ENCODE measurements around the gene SERGEF. TPM values are rescaled to one million over a fixed set of nuclear protein-coding genes. Genes with fewer than 3 reads are reported as not detected.

Gene SERGEF
- total and polyA plus RNA-seq, 2 of the 13 experiments (the other 11 are each of a cell fraction or from before 2014, with no cell fraction given) = 54.5 to 114 TPM

- ChIA-PET POLR2A (no interaction called here), CTCF (ENCODE audit: low intra/inter-chr PET ratio, low total read pairs) (no interaction called here)
- Histone ChIP-seq H3K4me1 (ENCODE audit: insufficient read depth, low read length) (no peaks in the 10 kb centered on the region), H3K27ac (ENCODE audit: extremely low read length, insufficient read depth, low read length) (no peak overlapping the region), H3K27me3 (ENCODE audit: control insufficient read depth in 1 of 2, insufficient read depth in 2 of 2, low read length in 2 of 2) (no peaks in the 10 kb centered on the region), H3K4me3 (replicated peaks in 1 of 3; ENCODE audit: insufficient read depth in 1 of 3, low read depth in 2 of 3, low read length in 3 of 3) (no peak overlapping the region), H3K36me3 (replicated peaks in 1 of 2; ENCODE audit: control insufficient read depth in 1 of 2, insufficient read depth in 2 of 2, low read length in 2 of 2) (peaks cover 0 to 13% of the 10 kb centered on the region in 2 experiments; a peak in 3 of 5 replicates), H3K9me3 (ENCODE audit: low read length) (no peaks in the 10 kb centered on the region), H4K20me1 (ENCODE audit: insufficient read depth, low read length) (no peaks in the 10 kb centered on the region), H3K4me2 (ENCODE audit: low read depth, low read length) (no peak overlapping the region), H2AFZ (ENCODE audit: low read length) (no peak overlapping the region), H3K9ac (ENCODE audit: insufficient read depth, low read depth, low read length) (no peak overlapping the region), H3K79me2 (ENCODE audit: insufficient read depth, low read length) (no peaks in the 10 kb centered on the region)
- FAIRE-seq = no peak
- ATAC-seq = no peak
- intact Hi-C loops (cut with micrococcal nuclease; ENCODE audit: unreplicated experiment) = no loop called here
- in situ Hi-C loops (cut with HindIII; ENCODE audit: extremely low pct_ligation_motif_present, low pct_unique_long_range_greater_than_20kb) = no loop called here
- no TSS peak for BruUV-seq (replicated peaks)
- 96% methylated on average over 2 of the region's 2 CpGs for WGBS (ENCODE audit: low lambda C conversion rate)
- TF ChIP-seq ZFP36L1 (CRISPR knock-in tag; IDR thresholded peaks at IDR 0.05) = no peak
- no peak for TF ChIP-seq TOE1 (CRISPR knock-in tag; IDR thresholded peaks at IDR 0.05)
- no peak for TF ChIP-seq PREB (CRISPR knock-in tag; IDR thresholded peaks at IDR 0.05)
- TF ChIP-seq ZNF496 (CRISPR knock-in tag; IDR thresholded peaks at IDR 0.05; ENCODE audit: insufficient replicate concordance) = no peak
- TF ChIP-seq ZNF709 (CRISPR knock-in tag; IDR thresholded peaks at IDR 0.05) = no peak
- TF ChIP-seq ZNF639 (CRISPR knock-in tag; conservative IDR thresholded peaks at IDR 0.05) = no peak
- TF ChIP-seq ZNF10 (CRISPR knock-in tag; IDR thresholded peaks at IDR 0.05; ENCODE audit: borderline replicate concordance, low read depth) = no peak
- TF ChIP-seq, protein P1, sequence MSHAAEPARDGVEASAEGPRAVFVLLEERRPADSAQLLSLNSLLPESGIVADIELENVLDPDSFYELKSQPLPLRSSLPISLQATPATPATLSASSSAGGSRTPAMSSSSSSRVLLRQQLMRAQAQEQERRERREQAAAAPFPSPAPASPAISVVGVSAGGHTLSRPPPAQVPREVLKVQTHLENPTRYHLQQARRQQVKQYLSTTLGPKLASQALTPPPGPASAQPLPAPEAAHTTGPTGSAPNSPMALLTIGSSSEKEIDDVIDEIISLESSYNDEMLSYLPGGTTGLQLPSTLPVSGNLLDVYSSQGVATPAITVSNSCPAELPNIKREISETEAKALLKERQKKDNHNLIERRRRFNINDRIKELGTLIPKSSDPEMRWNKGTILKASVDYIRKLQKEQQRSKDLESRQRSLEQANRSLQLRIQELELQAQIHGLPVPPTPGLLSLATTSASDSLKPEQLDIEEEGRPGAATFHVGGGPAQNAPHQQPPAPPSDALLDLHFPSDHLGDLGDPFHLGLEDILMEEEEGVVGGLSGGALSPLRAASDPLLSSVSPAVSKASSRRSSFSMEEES (CRISPR knock-in tag; IDR thresholded peaks at IDR 0.05) = no peak
- TF ChIP-seq MTA1 (CRISPR knock-in tag; IDR thresholded peaks at IDR 0.05; ENCODE audit: borderline replicate concordance) = no peak
- TF ChIP-seq ZNF326 (CRISPR knock-in tag; IDR thresholded peaks at IDR 0.05; ENCODE audit: borderline replicate concordance) = no peak
- no peak for TF ChIP-seq BATF2 (CRISPR knock-in tag; IDR thresholded peaks at IDR 0.05)
- TF ChIP-seq ZNF841 (CRISPR knock-in tag; IDR thresholded peaks at IDR 0.05; ENCODE audit: borderline replicate concordance) = no peak
- TF ChIP-seq ZBTB21 (CRISPR knock-in tag; IDR thresholded peaks at IDR 0.05) = no peak
- TF ChIP-seq JUND (CRISPR knock-in tag; IDR thresholded peaks at IDR 0.05) = no peak
- no peak for DNase-seq (ENCODE audit: low spot score)
Observed at GRCh38 chr11:17796154-17796553, 216.7 kb downstream of the SERGEF start.
